DND-41 (cell line): ENCODE measurements around the gene MSI2.

Source experiments
- ATAC-seq: fragments of 200-7000 bp; cut with Tn5 transposase; 3 replicates; pipeline ENCODE4 v1.9.1; 2021; ENCODE audit warnings: low read depth; ENCODE audit not compliant: insufficient read depth
- DNase-seq: peaks from one replicate; pipeline ENCODE4 v3.0.0-alpha.2; 2020
- H2AFZ ChIP-seq: 2 replicates; pipeline ENCODE4 v1.6.0; 2012; ENCODE audit warnings: low read depth, low read length
- H3K27ac ChIP-seq: 2 replicates; pipeline ENCODE4 v1.5.1; 2012; ENCODE audit warnings: low read length, inconsistent platforms
- H3K27me3 ChIP-seq: fragments of 200-600 bp; sonication (generic); 2 replicates; pipeline ENCODE4 v1.6.0; 2012; ENCODE audit warnings: low read length, mild to moderate bottlenecking, inconsistent platforms; ENCODE audit not compliant: insufficient read depth, poor library complexity
- H3K36me3 ChIP-seq: 2 replicates; pipeline ENCODE4 v1.5.1; 2012; ENCODE audit warnings: low read length, inconsistent platforms; ENCODE audit not compliant: insufficient read depth
- H3K4me1 ChIP-seq: 2 replicates; pipeline ENCODE4 v1.5.1; 2012; ENCODE audit warnings: mild to moderate bottlenecking, low read length; ENCODE audit not compliant: insufficient read depth
- H3K4me2 ChIP-seq: 2 replicates; pipeline ENCODE4 v1.6.0; 2012; ENCODE audit warnings: mild to moderate bottlenecking, moderate library complexity, low read length, inconsistent platforms; ENCODE audit not compliant: insufficient read depth
- H3K4me3 ChIP-seq, 2 experiments: fragments of 200-600 bp in 1 of 2; shearing (Covaris generic) in 1 of 2; 2 replicates each; pipeline ENCODE4 v1.5.1; 2012 to 2016; ENCODE audit warnings: inconsistent platforms in 2 of 2, low read length in 2 of 2, mild to moderate bottlenecking in 2 of 2, low read depth in 1 of 2, moderate library complexity in 1 of 2
- H3K79me2 ChIP-seq: 2 replicates; pipeline ENCODE4 v1.6.0; 2012; ENCODE audit warnings: low read length, inconsistent platforms; ENCODE audit not compliant: insufficient read depth
- H3K9ac ChIP-seq: 2 replicates; pipeline ENCODE4 v1.6.0; 2012; ENCODE audit warnings: low read depth, mild to moderate bottlenecking, inconsistent platforms, low read length, moderate library complexity
- H3K9me3 ChIP-seq: 2 replicates; pipeline ENCODE4 v1.5.1; 2012; ENCODE audit warnings: low read length, moderate library complexity, mild to moderate bottlenecking, inconsistent platforms; ENCODE audit not compliant: insufficient read depth, severe bottlenecking
- H4K20me1 ChIP-seq: 2 replicates; pipeline ENCODE4 v1.6.0; 2012; ENCODE audit warnings: low read length; ENCODE audit not compliant: insufficient read depth
- EZH2 ChIP-seq: IDR thresholded peaks from 3 replicates; pipeline ENCODE4 v1.6.1; 2012; ENCODE audit warnings: borderline replicate concordance, low read depth, mild to moderate bottlenecking, moderate library complexity, low read length, inconsistent platforms; ENCODE audit not compliant: severe bottlenecking
- TF ChIP-seq, protein P1 (sequence below): IDR thresholded peaks from 2 replicates; pipeline ENCODE4 v1.5.1; 2012; ENCODE audit warnings: borderline replicate concordance, low read length, moderate library complexity, mild to moderate bottlenecking; ENCODE audit not compliant: poor library complexity, severe bottlenecking; ENCODE audit errors: extremely low read depth

MSI2 gene

DNA sequence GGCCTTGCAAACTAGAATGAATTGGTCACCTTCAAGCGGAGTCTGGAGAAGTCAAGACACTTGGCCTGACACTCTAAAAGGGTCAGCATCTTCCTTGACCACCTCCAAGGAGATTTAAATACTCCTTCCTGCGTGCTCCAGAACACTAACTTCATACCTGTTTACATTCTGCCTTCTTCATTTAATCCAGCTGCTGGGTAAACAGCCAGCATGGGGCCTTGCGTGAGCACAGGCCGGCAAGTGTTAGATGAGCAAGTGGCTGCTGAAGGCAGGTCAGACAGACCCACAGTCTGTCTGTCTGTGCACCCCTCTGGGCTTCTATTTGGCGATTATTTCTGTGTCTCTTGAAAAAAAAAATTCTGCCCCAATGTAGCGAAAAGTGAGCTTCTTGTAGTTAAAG lies 153.8 kb downstream of the MSI2 start:
- H3K4me2 ChIP-seq = no peak overlapping the region
- no peaks in the 10 kb centered on the region for H3K27me3 ChIP-seq
- ATAC-seq = no peak
- H3K4me1 ChIP-seq = peaks cover 75% of the 10 kb centered on the region
- peak overlapping the region; percentile 6; the same call in 1 of the 2 replicates for H3K9ac ChIP-seq
- peaks cover 99% of the 10 kb centered on the region for H3K79me2 ChIP-seq
- no peak for TF ChIP-seq EZH2
- TF ChIP-seq, protein P1, sequence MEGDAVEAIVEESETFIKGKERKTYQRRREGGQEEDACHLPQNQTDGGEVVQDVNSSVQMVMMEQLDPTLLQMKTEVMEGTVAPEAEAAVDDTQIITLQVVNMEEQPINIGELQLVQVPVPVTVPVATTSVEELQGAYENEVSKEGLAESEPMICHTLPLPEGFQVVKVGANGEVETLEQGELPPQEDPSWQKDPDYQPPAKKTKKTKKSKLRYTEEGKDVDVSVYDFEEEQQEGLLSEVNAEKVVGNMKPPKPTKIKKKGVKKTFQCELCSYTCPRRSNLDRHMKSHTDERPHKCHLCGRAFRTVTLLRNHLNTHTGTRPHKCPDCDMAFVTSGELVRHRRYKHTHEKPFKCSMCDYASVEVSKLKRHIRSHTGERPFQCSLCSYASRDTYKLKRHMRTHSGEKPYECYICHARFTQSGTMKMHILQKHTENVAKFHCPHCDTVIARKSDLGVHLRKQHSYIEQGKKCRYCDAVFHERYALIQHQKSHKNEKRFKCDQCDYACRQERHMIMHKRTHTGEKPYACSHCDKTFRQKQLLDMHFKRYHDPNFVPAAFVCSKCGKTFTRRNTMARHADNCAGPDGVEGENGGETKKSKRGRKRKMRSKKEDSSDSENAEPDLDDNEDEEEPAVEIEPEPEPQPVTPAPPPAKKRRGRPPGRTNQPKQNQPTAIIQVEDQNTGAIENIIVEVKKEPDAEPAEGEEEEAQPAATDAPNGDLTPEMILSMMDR = no peak
- no peak overlapping the region for H3K4me3 ChIP-seq
- no peak overlapping the region for H2AFZ ChIP-seq
- no peaks in the 10 kb centered on the region for H3K9me3 ChIP-seq
- peak overlapping the region; percentile 68 for H3K27ac ChIP-seq
- no peak for DNase-seq
- peaks cover 73% of the 10 kb centered on the region for H3K36me3 ChIP-seq
- peaks cover 13% of the 10 kb centered on the region for H4K20me1 ChIP-seq

DNA sequence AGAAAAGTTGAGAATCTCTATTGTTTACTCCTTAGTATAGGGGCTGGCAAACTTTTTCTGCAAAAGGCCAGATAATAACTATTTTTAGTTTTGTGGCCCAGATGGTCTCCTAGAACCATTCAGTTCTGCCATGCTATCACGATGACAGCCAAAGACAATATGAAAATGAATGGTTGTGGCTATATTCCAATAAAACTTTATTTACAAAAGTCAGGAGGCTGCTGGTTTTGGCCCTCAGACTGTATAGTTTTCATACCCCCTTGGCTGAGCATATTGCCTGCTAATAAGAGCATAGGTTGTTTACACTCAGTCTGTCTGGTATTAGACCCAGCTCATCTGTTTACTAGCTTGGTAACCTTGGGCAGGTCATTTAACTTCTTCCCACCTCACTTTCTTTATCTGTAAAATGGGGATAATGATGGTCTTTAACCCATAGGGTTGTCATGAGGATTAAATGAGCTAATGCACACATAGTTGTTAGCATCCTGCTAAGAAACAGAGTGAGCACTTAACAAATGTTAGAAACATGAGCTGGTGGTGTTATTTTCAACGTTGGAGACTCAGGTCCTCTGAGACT lies 156.3 kb downstream of the MSI2 start:
- H2AFZ ChIP-seq = no peak overlapping the region
- peak overlapping the region; percentile 51 for H3K27ac ChIP-seq
- H3K4me2 ChIP-seq = no peak overlapping the region
- DNase-seq = no peak
- peaks cover 16% of the 10 kb centered on the region for H4K20me1 ChIP-seq
- no peak overlapping the region for H3K4me3 ChIP-seq
- peaks cover 73% of the 10 kb centered on the region for H3K36me3 ChIP-seq
- peaks cover 99% of the 10 kb centered on the region for H3K79me2 ChIP-seq
- no peaks in the 10 kb centered on the region for H3K27me3 ChIP-seq
- no peak overlapping the region for H3K9ac ChIP-seq
- H3K9me3 ChIP-seq = no peaks in the 10 kb centered on the region
- TF ChIP-seq, protein P1 = no peak
- TF ChIP-seq EZH2 = no peak
- no peak for ATAC-seq
- H3K4me1 ChIP-seq = peaks cover 75% of the 10 kb centered on the region

DNA sequence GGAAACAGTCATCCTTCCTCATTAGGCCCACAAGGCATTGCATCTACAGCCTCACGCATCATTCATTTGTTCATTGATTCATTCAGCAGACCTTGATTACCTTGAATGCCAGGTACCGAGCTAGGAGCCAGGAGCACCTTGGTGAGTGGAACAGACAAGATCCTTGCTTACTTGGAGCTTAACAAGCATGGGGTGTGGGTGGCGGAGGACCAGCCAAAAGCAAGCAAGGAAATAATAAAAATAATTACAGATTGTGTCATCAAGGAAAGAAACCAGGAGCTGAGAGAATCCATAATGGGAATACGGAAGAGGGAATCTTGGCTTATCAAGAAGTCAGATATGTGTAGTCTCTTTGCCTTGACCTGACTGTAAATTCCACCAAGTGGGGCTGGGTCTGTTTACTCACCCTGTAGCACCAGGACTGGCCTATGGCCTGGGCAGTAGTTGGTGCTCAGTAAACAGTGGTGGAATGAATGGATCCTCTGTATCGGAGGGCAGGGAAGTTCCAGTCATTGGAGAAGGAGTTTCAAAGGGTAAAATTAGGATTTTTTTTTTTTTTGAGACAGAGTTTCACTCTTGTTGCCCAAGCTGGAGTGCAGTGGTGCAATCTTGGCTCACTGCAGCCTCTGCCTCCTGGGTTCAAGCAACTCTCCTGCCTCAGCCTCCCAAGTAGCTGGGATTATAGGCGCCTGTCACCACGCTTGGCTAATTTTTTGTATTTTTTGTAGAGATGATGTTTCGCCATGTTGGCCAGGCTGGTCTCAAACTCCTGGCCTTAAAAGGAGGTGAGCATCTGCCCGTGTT lies 157.7 kb downstream of the MSI2 start:
- H3K27me3 ChIP-seq = no peaks in the 10 kb centered on the region
- DNase-seq = no peak
- no peaks in the 10 kb centered on the region for H3K9me3 ChIP-seq
- peaks cover 75% of the 10 kb centered on the region for H3K36me3 ChIP-seq
- ATAC-seq = no peak
- no peak overlapping the region for H2AFZ ChIP-seq
- H4K20me1 ChIP-seq = peaks cover 16% of the 10 kb centered on the region
- TF ChIP-seq EZH2 = no peak
- TF ChIP-seq, protein P1 = no peak
- no peak overlapping the region for H3K9ac ChIP-seq
- H3K4me1 ChIP-seq = peaks cover 71% of the 10 kb centered on the region
- peaks cover 99% of the 10 kb centered on the region for H3K79me2 ChIP-seq
- no peak overlapping the region for H3K4me2 ChIP-seq
- H3K4me3 ChIP-seq = no peak overlapping the region
- peak overlapping the region; percentile 62 for H3K27ac ChIP-seq
